AG09309 (cell line): ENCODE measurements around the gene ARL15.

ENCODE experiments used
- DNase-seq: peaks from one replicate; pipeline ENCODE4 v3.0.0-alpha.2; 2010; ENCODE audit warnings: low read depth
- H3K4me3 ChIP-seq: 2 replicates; pipeline ENCODE4 v1.5.1; 2011; ENCODE audit warnings: mild to moderate bottlenecking, low read depth, low read length, moderate library complexity; ENCODE audit not compliant: control insufficient read depth
- CTCF ChIP-seq: IDR thresholded peaks from 2 replicates; pipeline ENCODE4 v1.5.1; 2011; ENCODE audit warnings: mild to moderate bottlenecking, low read depth, low read length, inconsistent platforms; ENCODE audit not compliant: insufficient read depth, control insufficient read depth; ENCODE audit errors: missing control alignments

Gene ARL15

DNA sequence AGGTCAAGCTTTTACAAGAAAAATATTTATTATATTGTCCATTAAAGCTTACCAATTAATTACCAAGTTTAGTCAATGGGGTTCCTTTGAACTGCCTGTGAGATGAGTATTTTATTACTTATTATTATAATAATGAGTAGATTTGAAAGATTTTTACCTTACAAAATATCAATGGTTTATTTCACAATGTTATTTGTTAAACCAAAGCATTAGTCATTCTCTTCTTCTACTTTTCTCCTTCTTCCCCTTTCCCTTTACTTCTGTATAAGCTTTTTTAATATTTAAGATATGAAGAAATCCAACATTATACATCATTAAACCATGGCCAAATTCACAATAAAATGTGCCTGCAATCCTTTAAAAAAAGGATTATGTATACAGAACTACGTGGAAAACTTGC, 369.5 kb downstream of the ARL15 start:
- no peak for DNase-seq
- H3K4me3 ChIP-seq, result no peak overlapping the region
- no peak for TF ChIP-seq CTCF

- no peak overlapping the region for H3K4me3 ChIP-seq
- no peak for DNase-seq
- no peak for TF ChIP-seq CTCF
These were observed 372.9 kb downstream of the ARL15 start for GRCh38 chr5:53937467-53937866.

DNA sequence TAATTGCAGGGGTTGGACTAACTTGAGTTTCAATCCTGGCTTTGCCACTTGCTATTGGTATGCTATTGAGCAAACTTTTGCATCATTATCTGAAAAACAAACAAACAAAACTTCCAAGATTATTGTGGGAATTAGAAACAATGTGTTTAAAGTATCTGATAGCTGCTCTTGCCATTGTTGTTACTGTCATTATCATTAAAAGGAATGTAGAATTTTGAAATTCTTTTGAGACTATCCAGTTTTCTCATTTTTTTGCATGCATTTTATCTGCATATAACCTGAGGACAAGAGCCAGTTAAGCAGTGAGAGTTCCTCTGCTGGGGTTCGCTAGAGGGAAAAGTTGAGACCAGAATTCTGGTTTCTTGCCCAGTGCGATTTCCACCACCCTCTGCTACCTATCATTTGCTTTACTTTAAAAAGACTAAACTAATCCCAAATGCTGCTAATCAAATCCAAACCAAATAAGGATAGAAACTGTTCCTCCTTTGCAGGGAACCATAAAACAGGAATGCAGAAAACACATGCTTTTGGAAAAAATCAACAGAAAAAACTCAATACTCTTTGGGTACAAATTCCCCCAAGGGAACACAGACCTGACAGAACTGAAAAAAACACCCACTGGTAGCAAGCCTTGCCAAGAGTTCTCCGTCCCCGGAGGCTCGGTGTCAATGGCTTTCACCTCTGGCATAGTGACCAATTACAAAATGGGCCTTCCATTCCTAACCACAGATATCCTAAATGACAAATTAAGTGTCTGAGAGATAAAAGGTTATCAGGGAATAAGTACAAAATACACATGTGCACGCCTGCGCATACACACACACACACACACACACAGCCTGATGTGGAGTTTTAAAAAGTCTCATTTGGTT, 373.7 kb downstream of the ARL15 start:
- DNase-seq, result peak; percentile 61
- no peak overlapping the region for H3K4me3 ChIP-seq
- no peak for TF ChIP-seq CTCF

GRCh38 chr5:53934151-53934820, 376.1 kb downstream of the ARL15 start:
- peak; percentile 51 for DNase-seq
- TF ChIP-seq CTCF, result no peak

DNA sequence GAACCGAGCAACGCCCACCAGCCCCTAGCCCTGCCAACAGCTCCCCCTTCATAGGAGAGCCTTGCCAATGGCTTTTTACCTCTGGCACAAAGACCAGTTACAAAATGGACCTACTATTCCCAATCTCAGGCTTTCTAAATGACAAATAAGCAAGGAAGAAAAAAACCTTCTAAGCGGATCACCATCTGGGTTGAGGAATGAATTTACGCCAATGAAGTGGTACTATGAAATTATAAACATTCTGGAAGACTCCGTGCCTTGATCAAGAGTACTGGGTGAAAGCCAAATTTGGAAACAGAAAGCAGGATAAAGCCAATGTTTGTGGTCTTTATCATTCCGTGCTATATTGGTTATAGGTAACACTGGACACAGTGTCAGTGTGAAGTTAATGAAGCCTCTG, 378.0 kb downstream of the ARL15 start:
- no peak for DNase-seq
- no peak for TF ChIP-seq CTCF
- H3K4me3 ChIP-seq, result no peak overlapping the region

More at GRCh38 chr5:53934151-53934820, 376.1 kb downstream of the ARL15 start:
- H3K4me3 ChIP-seq, result no peak overlapping the region

- H3K4me3 ChIP-seq, result no peak overlapping the region
- TF ChIP-seq CTCF, result no peak
- DNase-seq, result no peak
These were observed 379.9 kb downstream of the ARL15 start for GRCh38 chr5:53930457-53930856.
